Stimulated activated CD8-positive, alpha-beta memory T cell treated with anti-CD3 and anti-CD28 coated beads, Interleukin-15, amount 100 ng/mL, for 1 hour (primary cell): ENCODE data around the gene SORCS2.
"Not testable (repeated sequence)": the region's sequence is repeated elsewhere in the genome, so short reads cannot be mapped to it uniquely, and the experiment has no call there.

ENCODE experiments used
- DNase-seq: peaks from one replicate; pipeline ENCODE4 v3.0.0-alpha.2; 2020; ENCODE audit warnings: low read depth

SORCS2 gene

DNA sequence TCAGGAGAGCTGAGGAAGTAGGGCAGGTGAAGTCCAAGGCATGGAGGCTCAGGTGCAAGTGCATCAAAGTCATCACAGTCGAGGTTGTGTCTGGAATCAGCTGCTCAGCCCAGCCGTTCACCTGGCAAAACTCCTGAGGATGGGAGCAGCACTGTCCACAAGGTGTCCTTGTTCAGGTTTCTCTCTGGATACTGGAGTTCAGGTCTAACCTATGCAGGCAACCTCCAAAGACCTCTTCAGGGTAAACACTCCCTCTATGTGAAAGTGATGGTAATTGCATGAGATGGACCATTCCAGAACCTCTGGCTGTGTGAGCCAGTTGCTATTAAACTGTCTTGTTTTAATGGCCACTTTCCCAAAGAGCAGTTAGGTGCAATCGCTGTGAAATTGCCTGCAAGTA lies 362.6 kb downstream of the SORCS2 start:
- DNase-seq: no peak

DNA sequence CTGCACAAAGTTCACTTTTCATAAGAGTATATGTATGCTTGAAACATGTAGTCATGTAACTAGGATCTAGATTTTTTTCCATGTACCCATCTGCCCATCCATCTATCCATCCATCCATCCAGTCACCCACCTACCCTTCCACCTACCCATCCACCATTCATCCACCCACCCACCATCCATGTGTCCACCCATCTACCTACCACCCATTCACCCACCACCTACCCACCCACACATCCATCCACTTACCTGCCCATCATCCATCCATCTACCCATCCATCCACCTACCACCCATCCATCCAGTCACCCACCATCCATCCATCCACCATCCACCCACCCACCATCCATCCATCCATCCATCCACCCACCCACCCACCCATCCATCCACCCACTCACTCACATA lies 364.2 kb downstream of the SORCS2 start:
- DNase-seq: no peak

DNA sequence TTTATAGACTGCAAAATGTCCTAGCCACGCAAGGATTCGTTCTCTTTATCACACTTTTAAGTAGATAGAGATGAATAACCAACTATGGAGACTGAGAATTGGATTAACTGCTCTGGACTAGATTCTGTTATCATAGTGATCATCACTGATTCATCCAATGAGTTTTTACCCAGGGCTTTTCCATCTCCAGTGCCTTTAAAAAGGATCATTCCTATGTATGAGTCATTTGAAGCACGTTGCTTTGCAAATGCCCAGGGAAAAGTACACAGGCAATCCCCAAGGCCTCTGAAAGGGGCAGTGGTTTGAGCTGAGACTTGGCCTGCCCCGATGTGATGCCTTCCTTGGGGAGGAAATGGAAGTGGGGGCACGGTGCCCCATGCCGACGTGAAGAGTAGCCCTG lies 365.1 kb downstream of the SORCS2 start:
- DNase-seq: no peak

DNA sequence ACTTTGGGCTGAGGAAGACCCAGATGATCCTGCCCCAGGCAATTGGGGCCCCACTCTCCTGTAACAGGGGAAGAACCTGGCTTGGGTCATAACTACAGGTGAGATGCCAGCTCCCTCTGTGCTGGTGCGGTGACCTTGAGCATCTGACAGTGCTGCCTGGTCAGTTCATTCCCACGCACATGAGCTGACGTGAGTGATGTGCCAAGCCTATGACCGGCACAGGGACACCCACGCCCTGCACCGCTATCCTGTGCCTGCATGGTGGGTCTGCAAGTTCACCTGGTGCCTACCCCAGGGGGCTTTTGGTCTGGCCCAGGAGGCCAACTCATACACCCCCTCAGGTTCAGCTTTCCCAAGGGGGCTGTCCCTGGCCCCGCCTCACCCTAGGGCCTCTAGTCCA lies 366.1 kb downstream of the SORCS2 start:
- no peak for DNase-seq

DNA sequence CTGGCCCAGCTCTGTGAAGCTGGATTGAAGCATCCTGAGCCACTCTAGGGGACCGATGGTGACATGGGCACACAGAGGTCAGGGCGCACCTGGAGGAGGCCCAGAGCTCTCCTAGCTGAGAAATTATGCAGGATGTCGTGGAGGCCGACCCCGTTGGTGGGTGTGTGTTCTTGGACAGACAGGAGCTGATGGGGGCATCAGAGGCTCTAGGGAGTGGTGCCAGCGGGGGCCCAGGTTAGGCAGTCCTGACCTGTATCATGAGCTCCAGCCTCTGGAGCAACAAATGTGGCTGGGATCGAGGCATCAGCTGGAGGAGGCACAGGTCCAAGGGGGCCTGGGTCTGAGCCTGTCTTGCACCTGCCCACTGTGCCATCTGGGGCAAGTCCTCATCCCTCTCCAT lies 367.0 kb downstream of the SORCS2 start:
- DNase-seq: no peak

DNA sequence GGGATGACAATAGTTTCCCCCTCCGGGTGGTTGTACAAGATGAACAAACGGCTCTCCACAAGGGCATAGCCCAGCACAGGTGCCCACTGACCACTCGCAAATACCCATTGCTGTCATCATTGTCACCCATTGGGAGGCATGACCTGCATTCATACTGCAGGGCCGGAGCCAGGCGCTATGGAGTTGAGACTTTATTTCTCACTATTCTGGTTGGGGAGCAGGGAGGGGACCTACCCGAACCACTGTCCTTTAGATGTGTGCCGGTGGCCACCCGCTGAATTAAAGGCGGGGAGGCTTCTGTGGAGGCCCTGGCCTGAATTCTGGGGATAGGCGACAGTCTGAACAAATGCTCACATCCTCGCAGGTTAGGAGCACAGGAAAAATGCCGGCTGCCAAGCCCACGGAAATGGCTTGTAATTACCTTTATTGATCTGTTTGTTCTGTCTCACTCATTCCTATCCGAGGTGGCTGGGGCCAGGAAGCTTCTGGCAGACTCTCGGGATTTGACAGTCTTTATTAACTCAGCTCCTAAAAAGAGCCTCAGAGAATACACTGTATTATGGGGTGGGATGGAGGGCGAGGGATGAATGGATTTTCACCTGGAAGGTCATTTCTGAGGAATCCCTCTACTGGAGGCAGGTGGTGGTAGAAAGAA lies 367.5 kb downstream of the SORCS2 start:
- DNase-seq: no peak

DNA sequence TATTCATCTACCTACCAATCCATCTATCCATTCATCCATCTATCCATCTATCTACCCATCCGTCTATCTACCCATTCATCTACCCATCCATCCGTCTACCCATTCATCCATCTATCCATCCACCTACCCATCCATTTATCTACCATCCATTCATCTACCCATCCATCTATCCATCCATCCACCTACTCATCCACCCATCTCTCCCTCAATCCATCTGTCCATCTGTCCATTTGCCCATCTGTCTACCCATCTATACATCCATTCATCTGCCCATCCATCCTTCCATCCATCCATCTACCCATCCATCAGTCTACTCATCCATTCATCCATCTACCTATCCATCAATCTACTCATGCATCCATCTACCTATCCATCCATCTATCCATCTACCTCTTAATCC lies 369.2 kb downstream of the SORCS2 start:
- no peak for DNase-seq

DNA sequence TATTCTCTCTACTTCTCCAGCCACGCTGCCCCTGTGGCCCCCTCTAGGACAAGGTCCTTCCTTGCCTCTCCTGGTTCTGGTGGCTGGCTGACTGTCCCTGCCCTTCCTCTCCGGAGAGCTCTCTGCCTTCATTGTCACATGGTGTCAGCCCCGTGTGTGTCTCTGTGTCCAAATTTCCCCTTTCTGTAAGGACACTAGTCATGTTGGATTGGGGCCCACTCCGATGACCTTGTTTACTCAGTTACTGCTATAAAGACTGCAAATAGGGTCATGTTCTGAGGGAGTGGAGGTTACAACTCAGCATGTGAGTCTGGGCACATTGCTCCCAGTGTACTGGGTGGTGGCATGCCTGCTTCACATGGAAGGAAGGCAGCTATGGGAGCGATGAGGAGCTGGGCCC lies 371.9 kb downstream of the SORCS2 start:
- DNase-seq: no peak

DNA sequence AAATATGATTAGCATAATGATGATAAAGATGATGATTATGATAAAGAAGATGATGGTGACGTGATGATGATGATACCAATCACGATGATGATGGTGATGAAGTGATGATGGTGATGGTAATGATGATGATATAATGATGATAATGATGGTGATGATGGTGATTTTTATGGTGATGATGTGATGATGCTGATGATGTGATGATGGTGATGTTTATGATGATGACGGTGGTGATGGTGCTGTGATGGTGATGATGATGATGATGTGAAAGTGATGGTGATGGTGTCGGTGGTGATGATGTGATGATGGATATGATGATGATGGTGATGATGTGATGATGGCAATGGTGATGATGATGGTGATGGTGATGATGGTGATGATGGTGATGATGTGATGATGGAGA lies 373.1 kb downstream of the SORCS2 start:
- no peak for DNase-seq

DNA sequence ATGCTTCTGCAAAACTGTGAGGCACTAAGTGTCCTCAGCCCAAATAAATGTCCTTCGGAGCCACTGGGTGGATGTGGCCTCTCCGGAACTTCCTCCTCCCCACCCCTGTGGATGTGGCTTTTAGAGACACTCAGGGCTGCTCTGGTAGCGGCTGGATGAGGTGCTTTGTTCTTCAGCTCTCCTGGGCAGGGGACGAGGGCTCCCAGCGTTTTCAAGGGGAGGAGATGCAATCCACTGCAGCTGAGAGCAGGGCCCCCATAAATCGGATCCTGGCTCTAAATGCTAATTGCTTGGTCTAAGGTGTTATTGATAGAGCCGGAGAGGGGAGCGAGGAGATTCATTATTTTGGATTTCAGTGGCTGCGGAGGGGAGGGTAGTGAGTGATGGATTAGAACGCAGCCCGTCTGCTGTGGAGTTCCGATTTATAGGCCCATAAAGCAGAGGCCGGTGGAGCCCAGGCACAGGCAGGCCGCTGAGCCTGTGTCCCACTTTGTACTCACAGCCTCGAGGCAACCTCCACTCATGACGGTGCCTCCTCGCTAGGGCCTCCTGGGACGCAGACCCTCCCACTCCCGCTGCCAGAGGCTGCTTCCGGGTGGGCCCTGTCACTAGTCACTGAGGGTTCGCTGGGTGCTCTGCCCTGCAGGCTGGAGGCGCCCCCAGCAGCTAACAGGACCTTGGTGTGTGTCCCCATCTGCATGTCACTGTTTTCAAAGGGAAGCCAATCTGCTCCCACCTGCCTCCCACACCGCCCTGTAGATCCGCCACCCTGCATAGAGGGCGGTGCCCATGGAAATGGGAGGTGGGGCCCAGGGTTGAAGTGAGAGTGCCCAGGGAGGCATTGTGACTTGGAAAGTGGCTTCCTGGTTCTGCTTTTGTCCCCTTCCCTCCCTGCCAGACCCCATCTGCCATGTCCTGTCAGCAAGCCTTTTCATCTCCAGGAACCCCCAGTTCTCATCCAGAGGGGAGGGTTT lies 377.8 kb downstream of the SORCS2 start:
- DNase-seq: no peak

DNA sequence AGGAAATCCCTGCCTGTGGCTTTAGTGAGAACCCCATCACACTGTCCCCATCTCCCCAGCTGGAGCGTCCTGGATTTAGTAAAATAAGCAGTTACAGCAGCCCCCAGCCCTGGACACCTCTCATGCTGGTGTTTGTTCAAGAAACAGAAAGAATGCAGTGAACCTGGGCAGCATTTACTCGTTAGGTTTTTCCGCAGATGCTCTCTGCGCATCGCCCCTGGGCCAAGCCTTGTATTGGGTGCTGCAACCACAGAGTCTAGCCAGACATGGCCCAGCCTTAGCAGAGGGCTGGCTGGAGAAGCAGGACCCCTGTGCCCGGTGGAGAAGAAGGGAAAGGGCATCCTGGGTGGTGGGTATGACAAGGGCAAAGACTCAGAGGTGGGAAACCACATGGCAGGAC lies 378.7 kb downstream of the SORCS2 start:
- DNase-seq: no peak

DNA sequence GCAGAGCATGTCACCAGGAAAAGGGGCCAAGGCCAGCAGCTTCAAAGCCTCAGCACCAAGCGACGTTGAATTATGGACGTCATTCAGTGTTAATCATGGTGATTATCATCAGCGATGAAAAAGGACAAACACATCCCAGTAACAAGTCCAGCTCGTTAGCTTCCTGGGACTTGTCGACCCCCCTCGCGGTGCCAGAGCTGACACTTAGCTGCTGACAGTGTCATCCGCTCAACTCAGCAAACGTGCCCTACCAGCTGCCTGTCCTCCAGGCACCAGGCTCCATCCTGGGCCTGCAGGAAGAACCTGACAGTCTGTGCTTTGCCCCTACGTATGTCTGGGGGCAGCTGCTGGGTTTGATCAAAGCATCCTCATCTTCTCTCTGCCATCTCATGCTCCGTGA lies 379.4 kb downstream of the SORCS2 start:
- DNase-seq: no peak

DNA sequence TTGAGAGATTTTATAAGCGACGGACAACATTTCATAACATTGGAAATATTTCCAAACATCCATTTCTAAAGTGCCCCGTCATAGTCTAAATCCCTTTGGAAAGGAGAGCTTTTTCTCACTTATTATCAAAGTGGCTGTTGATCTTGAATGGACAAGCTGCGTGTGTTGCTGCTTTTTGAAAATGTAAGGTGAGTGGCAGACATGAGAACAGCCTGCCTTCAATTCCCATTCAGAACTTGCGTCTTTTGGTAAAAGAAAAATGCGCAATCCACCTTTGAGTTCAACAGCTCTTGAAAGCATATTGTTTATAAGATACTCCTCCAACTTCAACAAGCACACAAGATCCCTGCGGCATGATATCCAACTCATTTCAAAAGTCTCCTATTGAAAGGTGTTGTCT lies 380.6 kb downstream of the SORCS2 start:
- DNase-seq: no peak

DNA sequence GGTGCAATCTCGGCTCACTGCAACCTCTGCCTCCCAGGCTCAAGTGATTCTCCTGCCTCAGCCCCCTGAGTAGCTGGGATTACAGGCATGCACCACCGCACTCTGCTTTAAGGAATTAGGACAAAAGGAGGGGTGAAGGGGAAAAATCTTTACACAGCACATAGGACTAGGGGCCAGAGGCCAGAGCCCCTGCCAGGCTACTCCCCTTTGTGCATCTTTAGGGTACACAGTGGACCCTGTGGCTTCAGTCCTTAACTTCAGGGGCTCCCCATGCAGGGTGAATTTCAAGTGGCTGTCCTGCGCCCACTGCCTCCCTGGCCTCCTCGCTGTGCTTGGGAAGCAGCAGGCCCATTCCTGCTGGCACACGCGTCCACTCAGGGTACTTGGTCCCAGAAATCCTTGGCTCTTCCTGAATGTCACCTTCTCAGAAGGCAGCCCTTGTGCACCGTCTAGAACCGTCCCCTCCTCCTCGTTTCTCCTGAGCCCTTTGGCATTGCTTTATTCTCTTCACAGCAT lies 381.3 kb downstream of the SORCS2 start:
- DNase-seq: no peak

DNA sequence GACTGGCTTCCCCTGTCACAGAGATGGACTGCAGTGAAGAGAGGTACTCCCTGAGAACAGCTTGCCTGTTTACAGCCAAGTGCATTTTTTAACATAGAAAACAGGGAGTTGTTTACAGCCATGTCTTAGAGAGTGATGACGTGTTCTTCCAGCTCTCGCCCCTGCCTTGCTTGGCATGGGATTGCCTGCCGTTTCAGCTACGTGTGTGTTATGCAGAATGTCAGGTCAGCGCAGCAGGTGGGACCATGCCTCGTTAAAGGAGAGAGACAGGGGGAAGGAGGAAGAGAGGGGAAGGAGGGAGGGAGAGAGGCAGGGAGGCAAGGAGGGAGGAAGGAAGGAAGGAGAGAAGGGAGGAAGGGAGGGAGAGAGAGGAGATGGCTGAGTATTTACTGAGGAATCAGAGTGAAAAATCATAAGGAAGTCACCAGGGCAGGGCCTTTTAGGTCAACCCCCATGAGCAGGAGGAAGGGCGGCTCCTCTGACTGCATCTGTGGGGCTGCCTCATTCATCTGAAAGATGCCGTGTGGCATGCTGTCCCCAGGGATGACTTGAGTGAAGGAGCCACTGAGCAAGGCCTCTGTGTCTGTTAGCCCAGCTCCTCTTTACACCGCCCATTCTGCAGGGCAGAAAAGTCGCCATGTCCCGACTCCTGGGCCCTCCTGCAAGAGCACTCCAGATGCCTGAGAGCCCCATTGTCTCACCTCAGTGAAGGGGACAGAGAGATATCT lies 382.1 kb downstream of the SORCS2 start:
- DNase-seq: no peak

DNA sequence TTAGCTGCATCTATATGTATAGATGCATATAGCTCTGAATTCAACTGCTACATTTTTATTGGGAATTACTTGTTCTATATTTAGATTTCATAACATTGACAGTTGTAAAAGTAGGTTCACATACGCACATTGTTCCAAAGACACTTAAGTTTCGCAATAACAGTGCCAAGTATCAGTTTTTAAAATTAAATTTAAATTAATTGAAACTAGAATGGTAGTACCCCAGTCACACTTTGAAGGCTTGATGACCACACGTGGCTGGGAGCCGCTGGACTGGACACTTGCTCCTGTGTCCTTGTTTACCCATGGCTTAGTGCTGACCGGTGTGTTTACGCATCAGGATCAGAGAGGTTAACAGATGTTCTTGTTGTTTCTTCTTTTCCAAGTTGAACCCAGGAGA lies 383.1 kb downstream of the SORCS2 start:
- no peak for DNase-seq

DNA sequence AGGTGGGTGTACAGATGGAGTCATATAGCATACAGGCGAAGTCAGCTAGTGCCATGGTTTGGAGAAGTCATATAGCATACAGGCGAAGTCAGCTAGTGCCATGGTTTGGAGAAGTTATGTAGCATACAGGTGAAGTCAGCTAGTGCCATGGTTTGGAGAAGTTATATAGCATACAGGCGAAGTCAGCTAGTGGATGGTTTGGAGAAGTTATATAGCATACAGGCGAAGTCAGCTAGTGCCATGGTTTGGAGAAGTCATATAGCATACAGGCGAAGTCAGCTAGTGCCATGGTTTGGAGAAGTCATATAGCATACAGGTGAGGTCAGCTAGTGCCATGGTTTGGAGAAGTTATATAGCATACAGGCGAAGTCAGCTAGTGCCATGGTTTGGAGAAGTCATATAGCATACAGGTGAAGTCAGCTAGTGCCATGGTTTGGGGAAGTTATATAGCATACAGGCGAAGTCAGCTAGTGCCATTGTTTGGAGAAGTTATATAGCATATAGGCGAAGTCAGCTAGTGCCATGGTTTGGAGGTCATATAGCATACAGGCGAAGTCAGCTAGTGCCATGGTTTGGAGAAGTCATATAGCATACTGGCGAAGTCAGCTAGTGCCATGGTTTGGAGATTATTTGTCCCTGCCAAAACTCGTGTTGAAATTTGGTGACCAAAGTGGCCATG lies 385.2 kb downstream of the SORCS2 start:
- DNase-seq: not testable (repeated sequence)

DNA sequence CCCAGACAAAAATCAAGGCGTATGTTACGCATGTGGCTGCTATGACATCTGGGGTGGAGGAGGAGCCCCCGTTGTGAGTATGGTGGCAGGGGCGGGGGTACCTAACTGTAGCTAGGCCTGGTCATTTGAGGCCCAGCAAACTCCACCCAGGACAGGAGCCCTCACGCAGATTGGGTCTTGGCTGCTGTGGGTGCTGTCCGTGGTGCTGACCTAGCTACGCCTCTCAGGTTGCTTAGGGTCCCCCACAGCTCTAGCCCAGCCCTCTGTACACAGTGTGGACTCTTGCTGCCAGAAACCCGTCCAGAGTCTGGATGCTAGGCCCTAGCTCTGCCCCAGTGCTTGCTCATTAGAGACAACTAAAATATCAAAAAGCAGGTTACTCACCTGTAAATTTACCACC lies 389.1 kb downstream of the SORCS2 start:
- DNase-seq: no peak

DNA sequence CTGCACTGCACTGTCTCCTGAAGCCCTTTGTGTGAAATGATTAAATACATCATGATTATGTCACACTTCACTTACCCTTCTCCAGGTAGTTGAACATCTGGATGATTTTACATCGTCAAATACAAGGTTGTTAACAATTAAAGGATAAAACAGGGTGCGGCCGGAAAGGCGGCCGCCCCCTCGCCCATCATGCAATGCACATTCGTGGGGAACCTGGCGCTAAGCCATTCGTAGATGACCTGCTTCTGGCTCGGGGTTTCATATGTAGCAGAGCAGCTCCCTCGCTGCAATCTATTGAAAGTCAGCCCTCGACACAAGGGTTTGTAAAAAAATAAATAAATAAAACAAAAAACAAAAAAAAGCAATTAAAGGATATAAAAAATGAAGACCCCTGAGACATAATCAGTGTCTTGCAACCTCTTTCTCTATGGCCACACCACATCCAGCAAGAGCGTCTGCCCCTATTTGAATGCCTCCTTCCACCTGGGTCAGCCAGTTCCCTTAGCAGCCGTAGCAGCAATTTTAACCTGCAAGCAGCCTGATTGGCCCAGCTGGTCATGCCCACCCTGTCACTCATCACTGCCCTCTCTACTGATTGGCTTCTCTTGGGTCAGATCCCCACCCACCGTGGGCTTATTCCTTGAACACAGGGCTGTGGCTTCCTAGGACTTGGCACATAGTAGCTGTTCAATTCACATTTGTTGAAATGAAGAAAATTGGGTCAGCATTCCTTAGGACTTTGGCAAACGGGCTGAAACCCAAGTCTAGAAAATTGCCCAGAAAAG lies 390.2 kb downstream of the SORCS2 start:
- no peak for DNase-seq

DNA sequence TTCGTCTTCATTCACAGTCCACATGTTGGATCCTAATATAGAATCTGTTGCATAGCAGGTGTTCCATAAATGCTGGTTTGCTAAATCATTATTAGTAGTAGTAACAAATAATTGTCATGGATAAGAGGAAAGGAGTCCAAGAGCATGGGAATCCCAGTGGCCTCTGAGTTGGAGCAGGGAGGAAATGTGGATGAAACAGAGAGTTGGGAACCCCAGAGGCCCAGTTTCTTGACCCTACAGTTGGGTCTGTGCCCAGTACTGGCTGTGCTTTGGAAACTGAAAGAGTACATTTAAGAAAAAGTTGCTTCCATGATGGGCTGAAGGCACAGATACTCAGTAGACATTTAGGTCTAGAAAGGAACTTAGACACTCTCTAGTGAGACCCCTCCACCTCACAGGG lies 391.8 kb downstream of the SORCS2 start:
- DNase-seq: no peak

DNA sequence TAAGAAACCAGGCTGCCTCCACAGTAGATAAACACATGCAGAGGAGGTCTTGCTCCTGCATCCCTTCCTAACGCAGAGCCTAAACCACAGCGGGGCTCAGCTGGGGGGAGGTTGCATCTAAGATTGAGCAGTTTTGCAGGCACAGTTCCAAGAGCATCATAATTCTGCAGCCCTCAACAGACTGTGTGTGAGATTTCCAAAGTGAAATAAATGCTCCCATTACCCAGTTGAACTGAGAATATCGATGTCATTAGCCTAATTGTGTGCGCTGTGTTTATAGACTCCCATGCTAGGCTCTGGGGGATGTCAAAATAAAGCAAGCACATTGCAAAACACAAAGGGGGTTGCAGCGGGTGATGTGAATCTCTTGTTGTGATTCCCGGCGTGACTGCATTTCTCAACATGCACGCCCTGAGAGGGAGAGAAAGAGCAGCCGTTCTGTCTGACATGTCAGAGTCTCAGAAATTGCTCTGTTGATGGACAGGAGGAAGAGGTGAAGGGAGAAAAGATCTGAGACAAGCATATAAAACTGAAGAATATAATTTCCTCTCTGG lies 392.3 kb downstream of the SORCS2 start:
- no peak for DNase-seq
